RWPE2 (cell line): ENCODE data around the gene PRMT7.
A peak's percentile ranks its signal among the peaks of the same experiment; 100 is the strongest.

Experiments
- ATAC-seq: fragments of 200-7000 bp; cut with Tn5 transposase; 3 replicates; pipeline ENCODE4 v1.9.1; 2021; ENCODE audit warnings: low read depth
- DNase-seq: peaks from one replicate; pipeline ENCODE4 v3.0.0-alpha.2; 2020; ENCODE audit warnings: low spot score
- H3K27ac ChIP-seq: fragments of 450-650 bp; 2 replicates; pipeline ENCODE4 v1.5.1; 2017; ENCODE audit warnings: mild to moderate bottlenecking; ENCODE audit not compliant: poor library complexity, severe bottlenecking
- H3K27me3 ChIP-seq: fragments of 250-450 bp; sonication (Bioruptor Pico); 2 replicates; pipeline ENCODE4 v1.5.1; 2021; ENCODE audit warnings: mild to moderate bottlenecking, moderate library complexity; ENCODE audit not compliant: insufficient read depth, poor library complexity, severe bottlenecking
- H3K36me3 ChIP-seq: fragments of 250-450 bp; sonication (Bioruptor Pico); 2 replicates; pipeline ENCODE4 v1.5.1; 2020; ENCODE audit warnings: low read depth, mild to moderate bottlenecking, moderate library complexity
- H3K4me1 ChIP-seq: fragments of 250-450 bp; sonication (Bioruptor Pico); 2 replicates; pipeline ENCODE4 v1.5.1; 2021; ENCODE audit warnings: mild to moderate bottlenecking, moderate library complexity; ENCODE audit not compliant: insufficient read depth, poor library complexity, severe bottlenecking
- H3K4me3 ChIP-seq: fragments of 250-450 bp; sonication (Bioruptor Pico); 2 replicates; pipeline ENCODE4 v1.5.1; 2021; ENCODE audit warnings: mild to moderate bottlenecking, moderate library complexity; ENCODE audit not compliant: severe bottlenecking
- H3K9me3 ChIP-seq: fragments of 250-450 bp; sonication (Bioruptor Pico); 2 replicates; pipeline ENCODE4 v1.5.1; 2021; ENCODE audit warnings: mild to moderate bottlenecking, moderate library complexity; ENCODE audit not compliant: severe bottlenecking
- CTCF ChIP-seq: fragments of 450-650 bp; IDR thresholded peaks from one replicate; pipeline ENCODE4 v1.5.1; 2017; ENCODE audit warnings: mild to moderate bottlenecking, moderate library complexity; ENCODE audit not compliant: poor library complexity, severe bottlenecking

Gene PRMT7

GRCh38 chr16:68319185-68319908 is 8.5 kb downstream of the PRMT7 start:
- Histone ChIP-seq H3K9me3 (no peaks in the 10 kb centered on the region), H3K4me3 (no peak overlapping the region), H3K27ac (no peak overlapping the region), H3K36me3 (peaks cover 65% of the 10 kb centered on the region), H3K27me3 (no peaks in the 10 kb centered on the region), H3K4me1 (no peaks in the 10 kb centered on the region)
- ATAC-seq: no peak
- TF ChIP-seq CTCF: no peak
- DNase-seq: no peak

- H3K4me3 ChIP-seq: no peak overlapping the region
- H3K4me1 ChIP-seq: no peaks in the 10 kb centered on the region
- peaks cover 60% of the 10 kb centered on the region for H3K36me3 ChIP-seq
- H3K27me3 ChIP-seq: no peaks in the 10 kb centered on the region
- DNase-seq: no peak
- no peak for TF ChIP-seq CTCF
- H3K27ac ChIP-seq: no peak overlapping the region
- ATAC-seq: no peak
- H3K9me3 ChIP-seq: no peaks in the 10 kb centered on the region
Observed at GRCh38 chr16:68324336-68324735, 13.5 kb downstream of the PRMT7 start.

GRCh38 chr16:68324780-68325357 is 14.1 kb downstream of the PRMT7 start:
- Histone ChIP-seq H3K4me3 (no peak overlapping the region), H3K36me3 (peaks cover 62% of the 10 kb centered on the region), H3K27ac (no peak overlapping the region), H3K27me3 (no peaks in the 10 kb centered on the region), H3K9me3 (no peaks in the 10 kb centered on the region), H3K4me1 (no peaks in the 10 kb centered on the region)
- no peak for TF ChIP-seq CTCF
- DNase-seq (no peak), ATAC-seq (no peak)

- H3K27me3 ChIP-seq: no peaks in the 10 kb centered on the region
- H3K4me3 ChIP-seq: no peak overlapping the region
- ATAC-seq (peak; percentile 96), DNase-seq (peak; percentile 81)
- peaks cover 46% of the 10 kb centered on the region for H3K36me3 ChIP-seq
- H3K4me1 ChIP-seq: no peaks in the 10 kb centered on the region
- no peaks in the 10 kb centered on the region for H3K9me3 ChIP-seq
- TF ChIP-seq CTCF: peak; percentile 94
- H3K27ac ChIP-seq: no peak overlapping the region
Observed at GRCh38 chr16:68328151-68328859, 17.5 kb downstream of the PRMT7 start.
